ENCODE results near the gene ZKSCAN1. TPM values are rescaled to one million over a fixed set of nuclear protein-coding genes. Genes with fewer than 3 reads are reported as not detected.
"Not testable (repeated sequence)": the region's sequence is repeated elsewhere in the genome, so short reads cannot be mapped to it uniquely, and the experiment has no call there.

The ZKSCAN1 gene
- total RNA-seq, 1 experiment from 2014 or later = 29.8 TPM

DNA sequence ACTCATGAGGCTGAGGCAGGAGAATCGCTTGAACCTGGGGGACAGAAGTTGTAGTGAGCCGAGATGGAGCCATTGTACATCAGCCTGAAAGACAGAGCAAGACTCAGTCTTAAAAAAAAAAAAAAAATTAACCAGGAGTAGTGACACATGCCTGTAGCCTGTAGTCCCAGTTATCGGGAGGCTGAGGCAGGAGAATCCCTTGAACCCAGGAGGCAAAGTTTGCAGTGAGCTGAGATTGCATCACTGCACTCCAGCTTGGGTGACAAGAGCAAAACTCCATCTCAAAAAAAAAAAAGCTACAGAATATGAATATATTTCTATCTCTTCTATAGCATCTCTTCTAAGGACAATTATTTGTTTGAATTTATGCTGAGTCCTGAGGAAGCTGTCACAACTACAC lies 46.1 kb upstream of the ZKSCAN1 start:
- Histone ChIP-seq H4K5ac (ENCODE audit: insufficient read length, low read depth, low read length) (no peak overlapping the region), H2BK20ac (ENCODE audit: low read depth, low read length, poor library complexity, severe bottlenecking) (no peak overlapping the region), H3K4ac (ENCODE audit: low read depth, low read length) (no peak overlapping the region), H3K4me2 (ENCODE audit: insufficient read depth, insufficient read length, low read length) (no peak overlapping the region), H3K14ac (ENCODE audit: insufficient read depth, low read length) (no peak overlapping the region), H3K27me3 (ENCODE audit: insufficient read depth, low read length) (no peaks in the 10 kb centered on the region), H3K9me3 (ENCODE audit: control insufficient read depth, low read depth, low read length) (no peaks in the 10 kb centered on the region), H2AFZ (ENCODE audit: low read length) (no peak overlapping the region), H3K9ac (ENCODE audit: extremely low read depth, insufficient read length, low read length) (no peak overlapping the region), H3K23me2 (ENCODE audit: insufficient read length, low read depth, low read length, poor library complexity, severe bottlenecking) (peaks cover 4% of the 10 kb centered on the region), H2AK5ac (ENCODE audit: insufficient read length, low read length) (no peak overlapping the region), H3K79me1 (ENCODE audit: insufficient read depth, low read depth, low read length, poor library complexity, severe bottlenecking) (no peaks in the 10 kb centered on the region), H3K4me1 (ENCODE audit: insufficient read depth, low read length) (no peaks in the 10 kb centered on the region), H3K18ac (ENCODE audit: insufficient read length, low read depth, low read length) (no peak overlapping the region), H3K79me2 (ENCODE audit: insufficient read depth, low read length) (no peaks in the 10 kb centered on the region), H3K27ac (ENCODE audit: insufficient read length, low read depth, low read length) (no peak overlapping the region), H4K8ac (replicated peaks; ENCODE audit: insufficient read length, low read depth, low read length) (no peak overlapping the region), H3K56ac (ENCODE audit: insufficient read length, low read depth, low read length) (no peak overlapping the region), H4K20me1 (ENCODE audit: control insufficient read depth, insufficient read depth, insufficient read length) (no peaks in the 10 kb centered on the region), H2BK12ac (ENCODE audit: insufficient read length, low read depth, low read length) (no peak overlapping the region), H3T11ph (ENCODE audit: low read length) (no peak overlapping the region), H4K91ac (ENCODE audit: insufficient read length, low read depth, low read length) (no peak overlapping the region), H3K23ac (ENCODE audit: insufficient read length, low read depth, low read length) (no peak overlapping the region), H2BK5ac (ENCODE audit: insufficient read length, low read length) (no peak overlapping the region), H2BK15ac (ENCODE audit: low read depth, low read length) (no peak overlapping the region), H2BK120ac (ENCODE audit: low read depth, low read length, poor library complexity, severe bottlenecking) (no peak overlapping the region)
- Mint-ChIP-seq H3K9me3 (no peaks in the 10 kb centered on the region), H3K4me1 (0 out of 4 replicates have a peak, but pooled peaks cover 0 to 5% of the 10 kb centered on the region in 2 experiments), H3K36me3 (ENCODE audit: insufficient read depth in 1 of 3, low read depth in 3 of 3) (no peaks in the 10 kb centered on the region), H3K27me3 (ENCODE audit: low read depth) (peaks cover 4% of the 10 kb centered on the region), H3K4me3 (no peak overlapping the region), H3K27ac (no peak overlapping the region; a peak in 1 of 7 replicates)
- DNase-seq = no peak
- WGBS (ENCODE audit: extremely low coverage, insufficient read length, low lambda C conversion rate) = no CpG with 5 or more reads among the region's 3 CpGs
- TF ChIP-seq, protein P1, sequence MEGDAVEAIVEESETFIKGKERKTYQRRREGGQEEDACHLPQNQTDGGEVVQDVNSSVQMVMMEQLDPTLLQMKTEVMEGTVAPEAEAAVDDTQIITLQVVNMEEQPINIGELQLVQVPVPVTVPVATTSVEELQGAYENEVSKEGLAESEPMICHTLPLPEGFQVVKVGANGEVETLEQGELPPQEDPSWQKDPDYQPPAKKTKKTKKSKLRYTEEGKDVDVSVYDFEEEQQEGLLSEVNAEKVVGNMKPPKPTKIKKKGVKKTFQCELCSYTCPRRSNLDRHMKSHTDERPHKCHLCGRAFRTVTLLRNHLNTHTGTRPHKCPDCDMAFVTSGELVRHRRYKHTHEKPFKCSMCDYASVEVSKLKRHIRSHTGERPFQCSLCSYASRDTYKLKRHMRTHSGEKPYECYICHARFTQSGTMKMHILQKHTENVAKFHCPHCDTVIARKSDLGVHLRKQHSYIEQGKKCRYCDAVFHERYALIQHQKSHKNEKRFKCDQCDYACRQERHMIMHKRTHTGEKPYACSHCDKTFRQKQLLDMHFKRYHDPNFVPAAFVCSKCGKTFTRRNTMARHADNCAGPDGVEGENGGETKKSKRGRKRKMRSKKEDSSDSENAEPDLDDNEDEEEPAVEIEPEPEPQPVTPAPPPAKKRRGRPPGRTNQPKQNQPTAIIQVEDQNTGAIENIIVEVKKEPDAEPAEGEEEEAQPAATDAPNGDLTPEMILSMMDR (conservative IDR thresholded peaks at IDR 0.05) = no peak

DNA sequence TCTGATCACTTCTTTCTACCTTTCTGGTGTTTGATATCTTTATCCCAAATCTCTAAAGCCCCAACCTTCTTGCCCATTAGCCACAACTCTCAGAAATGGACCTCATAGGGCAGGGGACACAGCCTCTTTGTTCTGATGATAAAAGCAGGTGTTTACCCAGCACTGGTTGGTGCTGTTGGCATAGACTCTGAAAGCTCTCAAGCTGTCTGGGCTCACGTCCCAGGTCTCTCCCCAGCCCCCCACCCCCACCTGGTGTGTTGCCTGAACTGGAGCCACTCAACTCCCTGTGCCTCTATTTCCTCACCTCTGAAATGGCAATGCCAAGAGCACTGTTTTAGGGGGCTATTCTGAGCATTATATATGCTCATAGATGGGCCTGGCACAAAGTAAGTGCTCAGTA lies 45.6 kb upstream of the ZKSCAN1 start:
- not testable (repeated sequence) for H2BK15ac ChIP-seq (ENCODE audit: low read depth, low read length); H2AK5ac ChIP-seq (ENCODE audit: insufficient read length, low read length); H4K5ac ChIP-seq (ENCODE audit: insufficient read length, low read depth, low read length); H2BK12ac ChIP-seq (ENCODE audit: insufficient read length, low read depth, low read length); H3K36me3 Mint-ChIP-seq (ENCODE audit: insufficient read depth in 1 of 3, low read depth in 3 of 3); H3T11ph ChIP-seq (ENCODE audit: low read length); H3K4me2 ChIP-seq (ENCODE audit: insufficient read depth, insufficient read length, low read length); H4K91ac ChIP-seq (ENCODE audit: insufficient read length, low read depth, low read length); H4K8ac ChIP-seq (replicated peaks; ENCODE audit: insufficient read length, low read depth, low read length); H3K9me3 ChIP-seq (ENCODE audit: control insufficient read depth, low read depth, low read length); H2AFZ ChIP-seq (ENCODE audit: low read length); H3K18ac ChIP-seq (ENCODE audit: insufficient read length, low read depth, low read length); H3K79me2 ChIP-seq (ENCODE audit: insufficient read depth, low read length); H3K79me1 ChIP-seq (ENCODE audit: insufficient read depth, low read depth, low read length, poor library complexity, severe bottlenecking); H2BK5ac ChIP-seq (ENCODE audit: insufficient read length, low read length); H3K27me3 Mint-ChIP-seq (ENCODE audit: low read depth); DNase-seq; H2BK120ac ChIP-seq (ENCODE audit: low read depth, low read length, poor library complexity, severe bottlenecking); H3K9me3 Mint-ChIP-seq; H3K23ac ChIP-seq (ENCODE audit: insufficient read length, low read depth, low read length); H3K27ac ChIP-seq (ENCODE audit: insufficient read length, low read depth, low read length); H3K4ac ChIP-seq (ENCODE audit: low read depth, low read length); H3K4me1 ChIP-seq (ENCODE audit: insufficient read depth, low read length); H3K9ac ChIP-seq (ENCODE audit: extremely low read depth, insufficient read length, low read length); H3K14ac ChIP-seq (ENCODE audit: insufficient read depth, low read length); H3K23me2 ChIP-seq (ENCODE audit: insufficient read length, low read depth, low read length, poor library complexity, severe bottlenecking); H4K20me1 ChIP-seq (ENCODE audit: control insufficient read depth, insufficient read depth, insufficient read length); H3K56ac ChIP-seq (ENCODE audit: insufficient read length, low read depth, low read length); H2BK20ac ChIP-seq (ENCODE audit: low read depth, low read length, poor library complexity, severe bottlenecking); H3K4me1 Mint-ChIP-seq; H3K27me3 ChIP-seq (ENCODE audit: insufficient read depth, low read length); H3K4me3 Mint-ChIP-seq
- no CpG with 5 or more reads among the region's 1 CpG for WGBS (ENCODE audit: extremely low coverage, insufficient read length, low lambda C conversion rate)
- H3K27ac Mint-ChIP-seq = 0 out of 7 replicates have a peak overlapping the region, but pooled peaks of 1 of the 3 experiments have one; percentile 23

Data from H9 (cell line).